GM21515 (cell line): ENCODE measurements around the gene SLC38A10.

Experiments used
- ATAC-seq: cut with Tn5 transposase; IDR thresholded peaks from one replicate; pipeline ENCODE4 v1.9.1; 2021; ENCODE audit not compliant: unreplicated experiment

The SLC38A10 gene

DNA sequence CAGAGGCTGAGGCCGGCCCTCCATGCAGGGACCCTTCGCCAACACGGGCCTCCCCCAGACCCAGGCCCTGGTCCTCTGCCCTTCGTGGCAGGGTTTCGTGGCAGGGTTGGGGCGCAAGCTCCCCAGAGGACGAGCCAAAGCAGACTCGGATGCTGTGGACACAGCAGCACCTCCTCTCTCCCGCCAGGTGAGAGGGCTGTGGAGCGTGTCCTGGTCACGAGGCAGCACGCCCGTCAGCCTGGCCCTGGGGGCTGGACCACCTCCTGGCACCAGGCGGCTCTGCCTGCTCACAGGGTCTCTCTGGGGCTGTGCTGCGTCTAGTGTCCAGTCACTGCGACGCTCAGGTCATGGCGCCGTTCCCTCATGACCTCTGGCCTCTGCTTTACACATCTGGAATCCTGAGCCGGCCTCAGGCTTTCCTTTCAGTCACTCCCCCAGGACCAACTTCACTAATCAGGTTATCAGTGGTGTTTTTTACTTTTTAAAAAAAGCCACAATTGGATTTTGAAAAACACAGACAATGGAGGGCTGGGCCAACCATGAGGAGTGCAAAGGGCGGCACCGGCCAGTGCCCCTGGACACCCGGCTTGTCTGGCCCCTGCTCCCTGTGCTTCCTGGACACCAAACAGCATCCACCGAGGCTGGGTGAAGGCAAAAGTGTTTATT is 50.6 kb downstream of the SLC38A10 start:
- ATAC-seq = no peak

DNA sequence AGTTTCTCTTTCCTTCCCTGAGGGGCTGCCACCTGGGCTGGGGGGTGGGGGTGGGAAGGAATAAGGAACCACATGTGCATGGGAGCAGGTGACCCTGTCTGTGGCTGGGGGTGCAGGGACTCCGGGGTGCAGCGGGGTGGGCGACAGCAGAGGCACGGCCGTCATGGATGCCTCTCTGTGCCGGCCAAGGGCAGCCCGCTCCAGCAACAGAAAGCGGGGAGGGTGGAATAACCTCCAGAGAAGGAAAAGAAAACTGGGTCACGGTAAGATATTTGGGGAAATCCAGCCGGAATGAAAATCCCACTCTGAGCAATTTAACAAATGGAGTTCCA is 51.8 kb downstream of the SLC38A10 start:
- ATAC-seq = no peak

DNA sequence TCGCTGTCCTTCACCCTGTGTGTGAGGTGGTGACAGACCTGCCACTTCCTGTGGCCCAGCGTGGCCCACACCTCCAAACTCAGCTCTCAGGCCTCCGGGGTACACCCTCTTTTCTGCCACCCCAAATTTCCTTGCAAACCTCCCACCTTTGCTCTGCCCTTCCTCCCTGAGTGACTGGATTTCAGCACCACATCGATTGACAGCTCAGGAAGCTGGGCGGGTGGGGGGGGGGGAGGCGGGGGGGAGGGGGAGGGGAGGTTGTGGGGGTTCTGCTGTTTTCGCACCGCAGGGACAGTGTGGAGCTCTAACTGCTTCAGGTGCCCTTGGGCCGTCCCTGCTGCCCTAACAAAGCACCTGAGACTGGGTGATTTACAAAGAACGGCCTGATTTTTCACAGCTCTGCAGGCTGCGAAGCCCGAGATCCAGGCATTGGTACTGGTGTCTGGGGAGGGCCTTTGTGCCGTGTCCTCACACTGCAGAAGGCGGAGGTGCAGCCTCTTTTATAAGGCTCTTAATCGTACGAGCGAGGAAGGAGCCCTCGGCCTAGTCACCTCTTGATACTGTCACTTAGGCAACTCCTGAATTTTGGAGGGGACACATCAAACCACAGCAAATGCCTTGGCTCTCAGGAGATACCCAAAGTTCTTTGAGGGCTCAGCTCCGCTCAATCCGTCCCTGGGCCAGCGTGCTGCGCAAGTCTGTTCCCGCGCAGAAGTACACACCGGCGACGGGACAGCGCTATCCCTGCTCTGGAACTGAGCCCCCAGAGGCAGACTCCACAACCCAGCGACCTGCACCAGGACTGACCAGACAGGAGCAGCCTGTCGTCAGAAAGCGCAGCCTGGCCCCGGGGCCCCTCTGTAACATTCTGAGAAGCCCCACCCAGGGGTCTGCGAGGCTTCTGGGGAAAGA is 52.4 kb downstream of the SLC38A10 start:
- no peak for ATAC-seq

DNA sequence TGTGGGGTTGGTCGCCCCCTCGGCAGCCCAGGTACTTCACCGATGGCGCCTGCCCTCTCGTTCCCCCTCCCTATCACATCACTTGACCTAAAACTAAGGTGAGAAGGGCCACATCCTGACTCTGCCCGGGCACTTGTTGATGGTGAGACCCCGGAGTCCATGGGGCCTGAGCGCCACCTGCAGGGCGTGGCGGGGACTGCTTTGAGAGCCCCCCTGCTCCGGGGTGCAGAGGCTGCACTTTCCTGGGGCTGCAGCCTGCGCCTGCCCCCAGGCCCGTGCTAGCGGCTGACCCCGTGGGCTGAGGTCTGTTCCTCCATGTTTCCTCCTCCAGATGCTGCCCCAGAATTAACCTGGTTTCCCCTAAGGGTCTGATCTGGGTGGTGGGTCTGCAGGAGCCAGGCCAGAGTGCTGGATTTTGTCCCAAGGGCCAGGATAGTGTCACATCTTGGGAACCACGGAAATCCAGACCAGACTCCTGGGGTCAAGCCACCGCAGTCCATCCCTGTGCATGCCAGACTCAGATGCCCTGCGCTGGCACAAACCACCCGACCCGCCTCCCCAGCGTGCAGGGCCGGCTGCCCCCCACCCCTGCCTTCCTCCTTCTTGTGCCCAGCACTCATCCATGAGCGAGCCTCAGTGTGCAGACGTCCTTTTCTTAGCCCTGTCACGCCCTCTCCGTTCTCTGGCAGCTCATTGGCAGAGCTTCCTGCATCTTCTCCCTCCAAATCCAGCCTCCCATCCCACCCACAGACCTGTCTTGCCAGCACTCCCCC is 53.3 kb downstream of the SLC38A10 start:
- ATAC-seq = no peak

DNA sequence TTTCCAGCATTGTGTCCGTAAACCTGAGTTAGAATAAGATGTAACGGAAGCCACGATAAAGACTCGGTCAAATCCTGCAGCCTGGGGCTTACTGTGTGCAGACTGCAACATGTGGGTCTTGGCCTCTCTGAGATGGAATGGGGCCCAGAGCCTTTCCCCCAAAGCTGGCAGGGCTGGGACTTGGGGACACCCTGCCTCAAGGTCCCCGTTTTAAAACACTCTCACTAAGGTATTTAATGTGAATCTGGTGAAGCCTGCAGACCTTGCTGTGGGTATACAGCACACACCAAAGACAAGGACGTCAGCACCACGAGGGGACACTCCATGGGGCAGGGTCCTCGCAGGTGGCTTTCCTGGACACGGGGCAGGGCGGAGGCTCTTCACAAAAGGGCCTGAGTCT is 53.9 kb downstream of the SLC38A10 start:
- ATAC-seq = no peak

DNA sequence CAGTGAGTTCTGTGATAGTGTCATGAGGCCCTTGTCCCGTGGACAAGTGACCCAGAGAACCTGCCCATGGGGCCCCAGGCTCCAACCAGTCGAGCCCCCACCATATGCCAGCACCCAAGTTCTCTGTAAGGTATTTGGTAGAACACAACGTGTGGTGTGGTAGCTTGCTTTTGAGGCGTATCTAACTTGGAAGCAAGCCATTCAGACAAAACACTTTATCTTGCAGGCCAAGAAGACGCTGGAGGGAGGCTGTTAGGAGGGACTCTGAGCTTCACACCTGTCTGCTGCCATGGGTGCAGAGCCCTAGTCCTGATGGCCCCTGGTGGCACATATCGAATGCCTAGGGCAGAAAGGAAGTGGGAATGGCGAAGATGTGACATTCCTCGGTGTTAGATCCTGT is 54.3 kb downstream of the SLC38A10 start:
- no peak for ATAC-seq

DNA sequence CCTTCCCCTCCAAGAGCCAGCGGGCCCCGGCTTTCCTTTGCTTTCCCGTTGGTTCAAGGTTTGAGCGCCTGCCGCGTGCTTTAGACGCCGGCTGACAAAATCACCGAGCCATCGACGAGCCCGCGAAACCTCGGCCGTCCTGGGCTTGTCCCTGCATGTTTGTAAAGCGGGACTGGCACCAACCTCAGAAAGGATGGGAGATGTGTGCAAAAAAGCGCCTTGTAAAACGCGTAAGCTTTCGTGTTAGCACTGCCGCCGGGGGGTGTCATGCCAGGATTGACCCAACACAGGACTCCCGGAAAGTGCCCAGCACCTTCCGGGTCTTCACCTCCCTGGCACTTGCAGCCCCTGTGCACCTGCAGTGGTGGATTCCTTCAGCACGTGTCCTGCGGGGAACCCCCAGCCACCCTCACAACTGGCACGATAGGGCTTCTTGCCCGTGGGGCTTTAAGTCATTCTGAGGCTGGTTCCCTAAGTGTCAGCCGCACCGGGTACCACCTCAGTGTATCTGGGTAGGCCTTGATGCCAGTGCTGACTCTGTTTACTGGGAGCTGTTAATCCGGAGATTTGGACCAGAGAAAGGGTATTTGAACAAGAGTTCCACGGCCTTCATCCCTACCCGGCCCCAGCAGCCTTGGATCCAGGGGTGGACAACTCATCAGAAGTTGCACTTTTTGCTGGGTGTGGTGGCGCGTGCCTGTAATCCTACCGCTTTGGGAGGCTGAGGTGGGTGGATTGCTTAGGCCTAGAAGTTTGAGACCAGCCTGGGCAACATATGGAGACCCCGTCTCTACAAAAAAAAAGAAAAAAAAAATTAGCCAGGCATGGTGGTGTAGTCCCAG is 55.2 kb downstream of the SLC38A10 start:
- no peak for ATAC-seq

DNA sequence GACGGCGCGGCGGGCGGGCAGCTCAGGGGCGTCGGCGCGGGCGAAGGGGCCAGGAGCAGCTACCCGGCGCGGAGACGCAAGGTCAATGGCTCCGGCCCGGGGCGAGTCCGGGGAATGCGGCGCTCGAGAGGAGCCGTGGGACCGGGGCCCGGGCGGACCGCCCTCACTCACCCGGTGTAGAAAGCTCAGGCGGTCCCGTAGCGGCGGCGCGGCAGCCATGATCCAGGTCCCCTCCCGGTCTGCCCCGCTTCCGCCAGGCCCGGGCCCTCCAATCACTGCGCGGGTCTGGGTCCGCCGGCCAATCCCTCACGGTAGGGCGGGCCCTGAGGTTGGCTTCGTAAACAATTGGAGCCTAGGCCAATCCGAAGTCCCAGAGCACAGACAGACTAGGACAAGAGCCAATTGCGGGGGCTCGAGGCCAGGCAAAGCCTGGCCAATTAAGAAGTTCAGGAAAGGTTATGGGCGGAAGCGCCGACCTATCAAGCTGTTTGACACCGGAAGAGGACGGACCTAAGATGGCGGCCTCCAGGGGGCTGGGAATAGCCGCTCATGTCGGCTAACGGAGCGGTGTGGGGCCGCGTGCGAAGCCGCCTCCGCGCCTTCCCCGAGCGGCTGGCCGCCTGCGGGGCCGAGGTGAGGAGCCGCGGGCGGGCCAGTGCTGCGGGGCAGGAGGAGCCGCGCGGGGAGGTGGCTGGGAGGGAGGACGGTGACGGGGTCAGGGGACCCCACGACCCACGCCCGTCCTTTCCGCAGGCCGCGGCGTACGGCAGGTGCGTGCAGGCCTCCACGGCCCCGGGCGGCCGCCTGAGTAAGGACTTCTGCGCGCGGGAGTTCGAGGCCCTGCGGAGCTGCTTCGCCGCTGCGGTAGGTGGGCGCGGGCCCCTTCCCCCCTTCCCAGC is 56.0 kb downstream of the SLC38A10 start, which contains the start of the genes NDUFAF8 and TEPSIN:
Gene NDUFAF8 (plus strand): TSS at position 504 of the 899 bp plus-strand sequence. CDS start 46 bp downstream, at position 550.
Gene TEPSIN (minus strand): TSS at position 241 of the 899 bp plus-strand sequence. CDS start 22 bp downstream, at position 219.
- ATAC-seq = peak; percentile 88

DNA sequence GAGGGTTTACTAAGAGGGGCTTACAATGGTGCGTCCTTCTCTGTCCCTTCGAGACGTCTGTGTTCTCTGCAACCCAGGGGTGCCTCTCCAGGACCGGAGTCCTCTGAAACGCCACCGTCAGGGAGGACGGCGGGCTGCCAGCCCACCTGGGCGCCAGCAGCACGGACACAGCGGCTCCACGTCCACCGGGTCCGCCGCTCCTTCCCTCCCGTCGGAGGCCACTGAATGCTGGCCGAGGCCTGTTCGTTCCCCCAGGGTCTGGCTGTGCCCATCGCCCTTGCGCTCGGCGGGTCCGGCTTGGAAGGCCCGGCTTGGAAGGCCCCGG is 56.7 kb downstream of the SLC38A10 start:
- ATAC-seq = no peak

DNA sequence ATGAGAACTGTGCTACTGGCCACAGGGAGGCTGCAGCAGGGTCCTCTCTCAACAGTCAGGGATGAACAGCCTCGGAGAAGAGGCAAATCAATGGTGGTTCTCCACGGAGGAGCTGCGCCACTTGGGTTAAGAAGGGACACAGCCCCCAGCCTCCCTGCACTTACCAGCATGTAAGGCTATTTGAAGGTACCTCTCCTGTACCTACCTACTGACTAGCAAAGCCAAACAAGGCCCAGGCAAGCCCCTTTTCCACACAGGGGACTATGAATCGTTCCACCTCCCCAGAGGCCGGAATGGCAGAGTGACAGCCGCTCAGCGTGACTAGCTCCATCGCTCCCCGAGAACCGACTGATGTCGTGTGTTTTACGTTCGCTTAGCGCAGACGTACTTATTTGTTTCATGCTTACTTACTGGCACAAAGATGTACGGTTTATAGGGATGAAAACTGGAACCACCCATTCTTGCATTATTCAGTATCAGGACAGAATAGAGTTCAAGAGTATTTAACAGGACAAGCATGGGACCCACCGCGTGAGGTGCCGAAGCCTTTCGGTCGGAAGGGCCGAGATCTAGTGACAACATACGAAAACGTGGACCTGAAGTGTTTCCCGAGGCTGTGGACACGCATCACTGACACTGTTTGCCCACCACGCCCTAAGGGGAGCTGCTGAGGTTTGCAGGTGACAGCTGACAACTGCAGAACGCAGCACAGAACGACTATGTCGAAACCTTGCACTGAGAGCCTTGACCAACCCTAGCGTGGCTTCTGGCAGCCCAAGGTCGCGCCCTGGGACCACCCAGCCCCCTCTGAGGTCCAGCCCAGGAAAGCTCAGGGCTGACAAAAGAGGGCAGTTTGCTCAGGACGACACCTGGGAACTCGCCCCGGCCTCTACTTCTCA is 57.3 kb downstream of the SLC38A10 start:
- ATAC-seq = no peak

DNA sequence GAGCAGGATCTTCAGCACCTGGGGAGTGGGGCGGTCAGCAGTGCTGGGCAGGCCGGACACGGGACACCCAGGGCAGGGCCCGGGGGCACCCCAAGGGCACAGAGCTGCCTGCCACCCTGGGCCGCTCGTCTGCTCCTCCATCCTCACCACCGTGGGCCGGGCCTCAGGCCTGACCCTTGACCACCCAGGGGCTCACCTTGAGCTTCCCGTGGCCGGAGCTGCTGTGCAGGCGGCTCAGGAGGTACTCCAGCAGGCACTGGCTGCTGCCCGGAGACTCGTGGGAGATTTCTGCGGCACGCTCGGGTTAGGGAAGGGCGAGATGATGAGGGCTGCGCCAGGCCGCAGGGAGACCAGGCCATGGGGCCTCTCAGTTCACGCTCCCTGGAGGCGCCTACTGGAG is 58.3 kb downstream of the SLC38A10 start:
- no peak for ATAC-seq

DNA sequence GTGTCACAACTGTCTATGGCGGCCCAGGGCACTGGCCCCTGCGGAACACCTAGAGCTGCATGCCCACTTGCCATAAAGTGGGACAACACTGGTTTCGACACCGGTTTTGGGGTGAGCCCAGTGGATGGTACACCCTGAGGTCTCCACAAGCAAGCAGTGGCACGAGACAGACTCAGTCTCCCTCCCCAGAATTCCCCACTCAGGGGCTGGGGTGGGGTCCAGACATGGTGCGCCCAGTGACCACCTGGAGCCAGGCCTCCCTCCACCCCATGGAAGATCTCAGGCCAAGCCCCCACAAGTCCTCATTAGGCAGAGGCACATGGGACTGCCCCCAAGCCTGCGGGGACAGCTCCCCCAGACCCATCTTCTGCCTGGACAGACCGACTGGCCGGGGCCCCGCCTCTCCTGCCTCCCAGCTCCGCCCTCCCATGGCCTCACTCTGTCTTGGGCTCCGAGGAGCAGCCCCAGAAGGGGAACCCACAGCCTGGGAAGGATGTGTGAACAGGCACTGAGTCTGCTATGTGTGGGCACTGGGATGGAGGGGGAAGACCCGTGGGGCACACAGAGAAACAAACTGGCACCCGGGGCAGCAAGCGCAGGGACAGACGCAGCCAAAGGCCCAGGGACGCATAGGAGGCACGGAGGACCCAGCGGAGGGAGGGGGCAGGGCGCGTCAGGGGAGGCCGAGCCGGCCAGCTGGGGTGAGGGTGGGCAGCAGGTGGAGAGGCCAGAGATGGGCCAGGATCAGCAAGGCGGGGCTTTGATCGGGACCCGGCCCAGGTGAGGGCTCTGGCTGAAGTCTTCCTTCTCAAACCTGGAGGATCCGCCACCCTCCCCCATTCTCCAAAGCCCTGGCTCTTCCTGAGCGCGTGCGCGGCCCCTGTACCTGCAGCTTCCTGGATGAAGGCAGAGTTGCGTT is 59.0 kb downstream of the SLC38A10 start:
- ATAC-seq = no peak

DNA sequence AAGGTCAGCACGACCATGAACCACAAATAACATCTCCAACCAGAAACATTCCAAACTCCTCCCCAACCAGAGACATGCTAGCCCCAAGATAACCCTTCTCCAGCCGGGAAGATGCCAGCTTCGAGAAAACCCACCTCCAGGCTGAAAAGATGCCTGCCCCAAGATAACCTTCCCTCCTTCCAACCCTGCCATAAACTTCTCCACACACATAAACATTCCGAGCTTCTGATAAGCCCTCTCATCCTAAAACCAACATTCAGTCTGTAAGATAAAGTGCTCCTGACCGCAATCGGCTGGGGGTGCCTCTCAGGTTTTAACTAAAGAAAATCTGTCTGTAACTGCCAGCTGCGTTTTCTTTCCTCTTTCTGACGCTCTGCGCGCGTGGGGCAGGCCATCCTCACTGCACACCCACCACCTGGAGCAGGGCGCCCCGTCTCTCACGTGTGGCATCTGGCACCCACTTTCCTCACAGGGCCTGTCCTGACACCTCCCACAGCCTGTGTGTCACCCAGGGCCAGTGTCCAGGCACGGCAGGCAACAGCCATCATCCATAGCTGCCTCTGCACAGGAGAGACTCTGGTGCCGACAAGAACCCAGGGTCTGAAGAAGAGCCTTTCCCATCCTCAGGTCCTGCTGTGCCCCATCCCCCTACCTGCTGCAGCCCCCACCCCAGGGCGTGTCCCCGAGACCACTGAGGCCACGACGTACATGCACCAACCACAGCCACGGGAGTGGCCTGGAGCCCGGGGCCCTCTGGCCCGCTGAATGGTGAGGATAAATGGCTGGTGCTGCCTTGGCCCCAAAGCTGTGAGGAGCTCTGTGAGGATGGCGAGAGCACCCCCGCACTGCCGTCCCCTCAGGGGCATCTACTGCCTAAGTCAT is 59.9 kb downstream of the SLC38A10 start:
- no peak for ATAC-seq

DNA sequence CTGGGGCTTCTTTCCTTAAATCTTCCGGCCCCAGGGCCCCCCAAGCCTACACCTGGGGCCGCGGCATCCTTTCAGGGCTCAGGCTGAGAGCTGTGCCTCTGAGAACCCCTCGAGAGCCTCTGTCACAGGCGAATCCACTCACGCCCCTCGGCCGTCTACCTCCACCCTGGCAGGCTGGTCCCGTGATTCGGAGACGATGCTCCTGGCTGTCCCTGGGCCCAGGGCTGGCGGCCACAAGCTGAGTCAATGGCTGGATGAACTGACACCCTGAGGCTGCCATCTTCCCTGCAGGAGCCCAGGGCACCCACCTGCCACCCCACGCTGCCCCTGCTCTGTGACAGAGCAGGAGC is 60.6 kb downstream of the SLC38A10 start:
- no peak for ATAC-seq

DNA sequence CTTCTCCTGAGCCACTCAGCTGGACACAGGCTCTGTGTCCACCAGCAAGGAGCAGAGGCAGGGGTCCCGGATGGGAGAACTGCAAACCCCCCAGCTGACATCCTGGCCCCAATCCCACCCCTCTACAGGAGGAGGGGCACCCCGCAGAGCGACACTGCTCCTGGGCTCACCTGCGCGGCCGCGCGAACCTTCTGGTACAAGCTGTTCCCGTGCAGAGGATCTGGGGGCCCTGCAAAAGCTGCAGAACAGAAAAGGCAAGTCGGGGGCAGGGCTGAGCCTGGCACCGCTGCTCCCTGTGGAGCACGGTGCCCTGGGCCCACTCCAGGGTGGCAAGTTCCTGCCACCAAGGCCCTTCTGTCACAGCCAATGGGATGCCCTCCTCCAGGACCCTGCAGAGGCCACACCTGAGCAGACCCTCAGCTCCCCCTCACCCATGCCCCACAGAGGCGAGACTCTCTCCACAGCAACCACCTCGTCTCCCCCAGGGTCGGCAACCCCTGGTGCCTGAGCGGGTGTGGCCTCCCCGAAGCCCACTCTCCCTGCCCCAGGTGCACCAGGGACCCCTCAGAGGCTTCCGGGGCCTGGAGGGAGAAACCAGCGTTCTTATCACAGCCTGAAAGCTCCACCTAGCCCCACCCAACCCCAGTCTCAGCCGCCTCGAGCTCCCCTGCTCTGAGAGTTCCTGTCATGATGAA is 61.1 kb downstream of the SLC38A10 start:
- ATAC-seq = no peak

DNA sequence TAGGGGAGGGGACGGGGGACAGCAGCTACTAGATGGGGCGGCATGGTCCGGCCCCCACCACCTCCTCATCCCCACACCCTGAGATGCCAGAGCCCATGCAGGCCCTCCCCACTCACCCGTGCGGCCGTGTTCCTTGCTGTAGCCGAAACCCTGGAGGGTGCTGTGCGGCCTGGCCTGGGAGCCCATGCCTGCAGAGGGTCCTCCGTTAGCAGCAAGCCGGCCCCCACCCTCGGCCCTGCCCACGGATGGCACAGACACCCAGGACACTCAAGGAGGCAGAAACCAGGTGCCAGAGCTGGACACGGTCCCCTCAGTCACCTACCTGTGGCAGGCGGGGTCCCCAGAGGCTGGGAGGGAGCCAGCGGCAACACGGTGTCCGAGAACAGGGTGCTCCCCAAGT is 61.8 kb downstream of the SLC38A10 start:
- ATAC-seq = no peak
